Measurements from ENCODE around the gene OLA1.

GRCh38 chr2:174142290-174142689 is 106.0 kb downstream of the OLA1 start:
- TF ChIP-seq CTCF (IDR thresholded peaks at IDR 0.05; ENCODE audit: insufficient read depth, low read length, poor library complexity, severe bottlenecking) = no peak
- TF ChIP-seq EZH2phosphoT487 (conservative IDR thresholded peaks at IDR 0.05; ENCODE audit: low read length) = no peak
